T follicular helper cell (primary cell): ENCODE measurements around the gene VRK3.
"Not testable (repeated sequence)": the region's sequence is repeated elsewhere in the genome, so short reads cannot be mapped to it uniquely, and the experiment has no call there.

ENCODE experiments used
- DNase-seq: peaks from one replicate; pipeline ENCODE4 v3.0.0-alpha.2; 2020; ENCODE audit warnings: low read depth
- total RNA-seq, 2 experiments: gene quantifications; one replicate each; lab custom pipeline; 2026; lab: John Stamatoyannopoulos, UW

Gene VRK3
- 46.1 to 74.0 reads per million in 2 experiments for total RNA-seq

- DNase-seq = peak; percentile 98
These were observed at the start of gene VRK3 for GRCh38 chr19:50025022-50025793. Gene VRK3 (minus strand): TSS chr19:50025372. CDS start chr19:50016162, 9,210 bp downstream.

- not testable (repeated sequence) for DNase-seq
These were observed 43.2 kb upstream of the VRK3 start for GRCh38 chr19:50068382-50068781.

- DNase-seq = no peak
These were observed 42.4 kb upstream of the VRK3 start for GRCh38 chr19:50067575-50067974.

GRCh38 chr19:50065938-50066337 is 40.8 kb upstream of the VRK3 start:
- no peak for DNase-seq

- no peak for DNase-seq
These were observed 36.5 kb upstream of the VRK3 start for GRCh38 chr19:50061650-50062049.

GRCh38 chr19:50060107-50060506 is 34.9 kb upstream of the VRK3 start:
- no peak for DNase-seq

GRCh38 chr19:50059045-50059444 is 33.9 kb upstream of the VRK3 start:
- no peak for DNase-seq

- DNase-seq = no peak
These were observed 33.3 kb upstream of the VRK3 start for GRCh38 chr19:50058425-50058824.

GRCh38 chr19:50053119-50053518 is 27.9 kb upstream of the VRK3 start:
- DNase-seq = no peak

GRCh38 chr19:50051964-50052363 is 26.8 kb upstream of the VRK3 start:
- DNase-seq = no peak

- not testable (repeated sequence) for DNase-seq
These were observed 26.2 kb upstream of the VRK3 start for GRCh38 chr19:50051228-50051895.

GRCh38 chr19:50050406-50051227 is 25.4 kb upstream of the VRK3 start:
- DNase-seq = peak; percentile 82

- DNase-seq = no peak
These were observed 22.5 kb upstream of the VRK3 start for GRCh38 chr19:50047671-50048070.

GRCh38 chr19:50046649-50047503 is 21.7 kb upstream of the VRK3 start:
- peak; percentile 55 for DNase-seq

GRCh38 chr19:50044922-50045321 is 19.8 kb upstream of the VRK3 start:
- no peak for DNase-seq

- no peak for DNase-seq
These were observed 18.8 kb upstream of the VRK3 start for GRCh38 chr19:50043967-50044366.

- no peak for DNase-seq
These were observed 17.3 kb upstream of the VRK3 start for GRCh38 chr19:50042363-50043024.

- no peak for DNase-seq
These were observed 15.8 kb upstream of the VRK3 start for GRCh38 chr19:50040967-50041366.

- DNase-seq = no peak
These were observed 14.8 kb upstream of the VRK3 start for GRCh38 chr19:50039968-50040367.

GRCh38 chr19:50036908-50037307 is 11.7 kb upstream of the VRK3 start:
- DNase-seq = no peak

- no peak for DNase-seq
These were observed 5.8 kb upstream of the VRK3 start for GRCh38 chr19:50030937-50031336.
